Transverse colon (tissue), 4 donors: ENCODE results near the gene KLHL21. TPM values are rescaled to one million over a fixed set of nuclear protein-coding genes. Genes with fewer than 3 reads are reported as not detected.
"Not testable (repeated sequence)": the region's sequence is repeated elsewhere in the genome, so short reads cannot be mapped to it uniquely, and the experiment has no call there.

Experiments
- DNase-seq: peaks from one replicate; pipeline ENCODE4 v3.0.0-alpha.2; 2019
- H3K27ac ChIP-seq, 4 donors: fragments of 200-600 bp; sonication (generic); 2 replicates each; pipeline ENCODE4 v1.5.1; 2016 to 2018; ENCODE audit warnings: inconsistent platforms in 4 of 4
- H3K27me3 ChIP-seq: fragments of 200-600 bp; sonication (generic); 2 replicates; pipeline ENCODE4 v1.5.1; 2017; ENCODE audit warnings: inconsistent platforms
- H3K36me3 ChIP-seq, 4 donors: fragments of 200-600 bp; sonication (generic); 2 replicates each; pipeline ENCODE4 v1.5.1; 2017 to 2019; ENCODE audit warnings: inconsistent platforms in 4 of 4
- H3K4me1 ChIP-seq, 4 donors: fragments of 200-600 bp; sonication (generic); 2 replicates each; pipeline ENCODE4 v1.5.1; 2017 to 2020; ENCODE audit warnings: inconsistent platforms in 4 of 4
- H3K4me3 ChIP-seq, 4 donors: fragments of 200-600 bp; sonication (generic); 1 replicate in 1 of 4; 2 replicates in 3 of 4; pipeline versions ENCODE4 v1.5.1 to v1.6.1; 2017 to 2019; ENCODE audit warnings: inconsistent platforms in 4 of 4
- H3K9me3 ChIP-seq, 2 donors: fragments of 200-600 bp; sonication (generic); 2 replicates each; pipeline ENCODE4 v1.5.1; 2017 to 2019; ENCODE audit warnings: inconsistent platforms in 2 of 2
- CTCF ChIP-seq, 5 experiments: fragments of 200-600 bp in 3 of 5; fragments of 450-650 bp in 2 of 5; sonication (generic) in 3 of 5; IDR thresholded peaks; 1 replicate in 2 of 5; 2 replicates in 3 of 5; pipeline ENCODE4 v1.5.1; 2016 to 2017; ENCODE audit warnings: antibody characterized with exemption in 5 of 5, inconsistent platforms in 3 of 5, mild to moderate bottlenecking in 2 of 5, moderate library complexity in 1 of 5
- EP300 ChIP-seq: sonication (generic); formaldehyde crosslinking; IDR thresholded peaks from one replicate; pipeline ENCODE4 v1.6.1; 2017; ENCODE audit warnings: antibody characterized with exemption, low read depth
- POLR2A ChIP-seq: fragments of 450-650 bp; IDR thresholded peaks from one replicate; pipeline ENCODE4 v1.6.1; 2016; ENCODE audit warnings: antibody characterized with exemption, mild to moderate bottlenecking, moderate library complexity
- POLR2AphosphoS5 ChIP-seq, 3 donors: sonication (generic); formaldehyde crosslinking; IDR thresholded peaks; one replicate each; pipeline ENCODE4 v1.6.1; 2016; ENCODE audit warnings: antibody characterized with exemption in 3 of 3
- WGBS, 2 donors: methylation state at CpG; one replicate each; pipeline ENCODE4 v1.1.5; 2018; ENCODE audit warnings: low coverage in 1 of 2; 5-methylcytosine and 5-hydroxymethylcytosine counted together
- in situ Hi-C, 4 donors: fragments of 200-750 bp; cut with MboI; loops; one replicate each; pipeline versions ENCODE4 v1.15.0 to v1.15.1; 2017; ENCODE audit warnings: low sequenced_read_pairs in 3 of 4, low pct_ligation_motif_present in 1 of 4, low pct_unique_long_range_greater_than_20kb in 1 of 4
- intact Hi-C: fragments of 100-400 bp; cut with DNase I; formaldehyde crosslinking; loops from one replicate; pipeline ENCODE4 v1.15.1; 2023; ENCODE audit warnings: low total_unique reads
- total RNA-seq, 4 donors: library from RNA; depleted of rRNA; stranded (reverse); fragments of >200 nt; gene quantifications; one replicate each; pipeline ENCODE4 v1.1.0, GENCODE V29; 2016

The KLHL21 gene
- total RNA-seq, 4 donors from 2014 or later: 23.6 to 67.7 (median 36.1) TPM

- H3K4me1 ChIP-seq: no peaks in the 10 kb centered on the region
- no peak overlapping the region for H3K27ac ChIP-seq
- H3K27me3 ChIP-seq: peaks cover 5% of the 10 kb centered on the region
- no peaks in the 10 kb centered on the region for H3K36me3 ChIP-seq
- WGBS, 2 donors: 17 to 55% methylated on average over 2 to 3 of the region's 3 CpGs
- intact Hi-C loops: no loop called here
- in situ Hi-C loops: loop anchor here in 1 of 4 donors (10.0 kb wide), 1 partner anchor 55 kb away; the partner anchor contains the start of gene THAP3
- H3K9me3 ChIP-seq: no peaks in the 10 kb centered on the region
- no peak for DNase-seq
- TF ChIP-seq POLR2A: no peak
- no peak overlapping the region for H3K4me3 ChIP-seq
These were observed 32.6 kb downstream of the KLHL21 start for GRCh38 chr1:6570100-6570499.

- H3K36me3 ChIP-seq: no peaks in the 10 kb centered on the region
- H3K27me3 ChIP-seq: peaks cover 5% of the 10 kb centered on the region
- H3K4me1 ChIP-seq: no peaks in the 10 kb centered on the region
- in situ Hi-C loops: no loop called here
- no peak overlapping the region for H3K27ac ChIP-seq
- no peak for DNase-seq
- intact Hi-C loops: no loop called here
- 84 to 93% methylated on average over 6 to 11 of the region's 11 CpGs for WGBS, 2 donors
- no peak for TF ChIP-seq POLR2A
- no peak for TF ChIP-seq POLR2AphosphoS5 (IDR thresholded peaks at IDR 0.05)
- no peak for TF ChIP-seq CTCF (IDR thresholded peaks at IDR 0.05)
- TF ChIP-seq EP300: no peak
- no peak overlapping the region for H3K4me3 ChIP-seq
- H3K9me3 ChIP-seq: no peaks in the 10 kb centered on the region
These were observed 33.6 kb downstream of the KLHL21 start for GRCh38 chr1:6569033-6569432.

DNA sequence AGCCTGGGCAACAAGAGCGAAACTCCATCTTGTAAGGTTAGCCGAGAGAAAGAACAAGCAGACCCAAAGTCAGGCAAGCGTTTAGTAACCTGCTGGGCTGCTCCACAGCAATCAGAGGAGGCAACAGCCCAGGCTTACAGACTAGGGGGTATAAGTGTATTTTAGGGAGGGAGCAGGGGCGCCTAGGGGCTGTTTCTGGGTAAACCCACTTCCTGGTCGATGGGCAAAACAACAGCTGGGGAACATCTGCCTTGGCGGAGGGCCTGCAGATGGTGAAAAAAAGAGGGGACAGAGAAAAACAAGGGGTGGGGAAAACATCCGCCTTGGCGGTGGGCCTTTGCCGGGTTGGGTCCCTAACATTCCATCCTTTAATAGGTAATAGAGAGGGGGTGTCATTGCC is 42.4 kb downstream of the KLHL21 start:
- 61 to 73% methylated on average over 3 to 9 of the region's 9 CpGs for WGBS, 2 donors

DNA sequence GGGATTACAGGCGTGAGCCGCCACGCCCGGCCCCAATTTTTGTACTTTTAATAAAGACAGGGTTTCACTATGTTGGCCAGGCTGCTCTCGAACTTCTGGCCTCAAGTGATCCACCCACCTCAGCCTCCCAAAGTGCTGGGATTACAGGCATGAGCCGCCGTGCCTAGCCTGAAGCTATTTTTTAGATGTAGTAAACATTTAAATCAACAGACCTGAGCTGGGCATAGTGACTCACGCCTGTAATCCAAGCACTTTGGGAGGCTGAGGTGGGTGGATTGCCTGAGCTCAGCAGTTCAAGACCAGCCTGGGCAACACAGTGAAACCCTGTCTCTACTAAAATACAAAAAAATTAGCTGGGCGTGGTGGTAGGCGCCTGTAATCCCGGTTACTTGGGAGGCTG is 43.5 kb downstream of the KLHL21 start:
- H3K4me3 ChIP-seq, H3K27me3 ChIP-seq, H3K27ac ChIP-seq, DNase-seq, in situ Hi-C loops, H3K36me3 ChIP-seq, H3K9me3 ChIP-seq: not testable (repeated sequence)
- WGBS, 2 donors: 39 to 85% methylated on average over 2 to 11 of the region's 11 CpGs
- intact Hi-C loops: loop anchor here (10.0 kb wide), 1 partner anchor 86 kb away; no protein-coding TSS in a partner anchor
- peaks cover 0 to 11% (median 8%) of the 10 kb centered on the region in 4 donors for H3K4me1 ChIP-seq

More for the DNA sequence above, 42.4 kb downstream of the KLHL21 start:
- in situ Hi-C loops: no loop called here
- Histone ChIP-seq H3K4me3 (no peak overlapping the region), H3K4me1 (peaks cover 0 to 3% (median under 1%) of the 10 kb centered on the region in 4 donors), H3K27ac (no peak overlapping the region), H3K27me3 (no peaks in the 10 kb centered on the region), H3K9me3 (no peaks in the 10 kb centered on the region), H3K36me3 (no peaks in the 10 kb centered on the region)
- intact Hi-C loops: no loop called here
- DNase-seq: no peak
- TF ChIP-seq CTCF (IDR thresholded peaks at IDR 0.05) (no peak), POLR2AphosphoS5 (IDR thresholded peaks at IDR 0.05) (no peak), POLR2A (no peak), EP300 (no peak)

GRCh38 chr1:6557597-6557996 is 45.1 kb downstream of the KLHL21 start:
- Histone ChIP-seq H3K36me3 (no peaks in the 10 kb centered on the region), H3K4me1 (peaks cover 6 to 21% (median 20%) of the 10 kb centered on the region in 4 donors), H3K4me3 (no peak overlapping the region), H3K9me3 (no peaks in the 10 kb centered on the region), H3K27ac (no peak overlapping the region), H3K27me3 (no peaks in the 10 kb centered on the region)
- WGBS, 2 donors: 94% methylated on average over 1 of the region's 1 CpG; no CpG with 5 or more reads in 1 of the 2 donors
- intact Hi-C loops: loop anchor here (10.0 kb wide), 1 partner anchor 87 kb away; no protein-coding TSS in a partner anchor
- TF ChIP-seq EP300 (no peak), POLR2A (no peak), CTCF (IDR thresholded peaks at IDR 0.05) (no peak), POLR2AphosphoS5 (IDR thresholded peaks at IDR 0.05) (no peak)
- in situ Hi-C loops: no loop called here
- no peak for DNase-seq
